ENCODE measurements around the gene FAM234B. TPM values are rescaled to one million over a fixed set of nuclear protein-coding genes. Genes with fewer than 3 reads are reported as not detected.

Gene FAM234B
- total RNA-seq, 4 donors from 2014 or later: 1.8 to 3.5 (median 2.5) TPM

GRCh38 chr12:13093191-13093847 is 49.1 kb downstream of the FAM234B start:
- Histone ChIP-seq H3K4me3 (no peak overlapping the region), H3K27ac (no peak overlapping the region), H3K27me3 (no peaks in the 10 kb centered on the region), H3K36me3 (no peaks in the 10 kb centered on the region), H3K9me3 (no peaks in the 10 kb centered on the region), H3K4me1 (peaks cover 0 to under 1% of the 10 kb centered on the region in 2 donors)
- DNase-seq (no peak), ATAC-seq (no peak)
- in situ Hi-C loops (cut with MboI; ENCODE audit: low sequenced_read_pairs in 4 of 4): loop anchor here in 3 of 4 donors (10.0 to 25.0 kb wide), 3 partner anchors 111 to 181 kb away; no protein-coding TSS in a partner anchor
- no peak for TF ChIP-seq POLR2A (IDR thresholded peaks at IDR 0.05)
- no peak for TF ChIP-seq CTCF (IDR thresholded peaks at IDR 0.05 in 4 of 5, conservative IDR thresholded peaks at IDR 0.05 in 1 of 5)
- intact Hi-C loops (cut with DNase I; ENCODE audit: low total_unique reads): no loop called here

- intact Hi-C loops (cut with DNase I; ENCODE audit: low total_unique reads): no loop called here
- ATAC-seq (no peak), DNase-seq (no peak)
- in situ Hi-C loops (cut with MboI; ENCODE audit: low sequenced_read_pairs in 4 of 4): loop anchor here in 3 of 4 donors (10.0 to 25.0 kb wide), 3 partner anchors 111 to 182 kb away; no protein-coding TSS in a partner anchor
- Histone ChIP-seq H3K36me3 (no peaks in the 10 kb centered on the region), H3K4me3 (no peak overlapping the region), H3K27ac (no peak overlapping the region), H3K9me3 (no peaks in the 10 kb centered on the region), H3K4me1 (peaks cover under 1 to 5% of the 10 kb centered on the region in 2 donors), H3K27me3 (no peaks in the 10 kb centered on the region)
- TF ChIP-seq POLR2A (IDR thresholded peaks at IDR 0.05) (no peak), CTCF (IDR thresholded peaks at IDR 0.05 in 4 of 5, conservative IDR thresholded peaks at IDR 0.05 in 1 of 5) (no peak)
Observed at GRCh38 chr12:13093848-13094220, 49.7 kb downstream of the FAM234B start.

- ATAC-seq (no peak), DNase-seq (no peak)
- in situ Hi-C loops (cut with MboI; ENCODE audit: low sequenced_read_pairs in 4 of 4) (loop anchor here in 3 of 4 donors (10.0 to 25.0 kb wide), 3 partner anchors 110 to 182 kb away; no protein-coding TSS in a partner anchor), intact Hi-C loops (cut with DNase I; ENCODE audit: low total_unique reads) (no loop called here)
- no peaks in the 10 kb centered on the region for H3K36me3 ChIP-seq
- no peak overlapping the region for H3K27ac ChIP-seq
- H3K27me3 ChIP-seq: no peaks in the 10 kb centered on the region
- no peak overlapping the region for H3K4me3 ChIP-seq
- TF ChIP-seq CTCF (IDR thresholded peaks at IDR 0.05 in 4 of 5, conservative IDR thresholded peaks at IDR 0.05 in 1 of 5) (no peak), POLR2A (IDR thresholded peaks at IDR 0.05) (no peak)
- H3K4me1 ChIP-seq: peaks cover 6 to 11% of the 10 kb centered on the region in 2 donors
- H3K9me3 ChIP-seq: no peaks in the 10 kb centered on the region
Observed at GRCh38 chr12:13094367-13094766, 50.2 kb downstream of the FAM234B start.

GRCh38 chr12:13095266-13095995 is 51.2 kb downstream of the FAM234B start:
- no peak for TF ChIP-seq CTCF (IDR thresholded peaks at IDR 0.05 in 4 of 5, conservative IDR thresholded peaks at IDR 0.05 in 1 of 5)
- no peak for TF ChIP-seq POLR2A (IDR thresholded peaks at IDR 0.05)
- intact Hi-C loops (cut with DNase I; ENCODE audit: low total_unique reads) (no loop called here), in situ Hi-C loops (cut with MboI; ENCODE audit: low sequenced_read_pairs in 4 of 4) (loop anchor here (5.0 to 25.0 kb wide), 5 partner anchors 107 to 183 kb away; no protein-coding TSS in a partner anchor)
- Histone ChIP-seq H3K4me3 (no peak overlapping the region), H3K4me1 (peaks cover 16 to 21% of the 10 kb centered on the region in 2 donors), H3K36me3 (no peaks in the 10 kb centered on the region), H3K27me3 (no peaks in the 10 kb centered on the region), H3K9me3 (no peaks in the 10 kb centered on the region), H3K27ac (no peak overlapping the region)
- no peak for DNase-seq
- ATAC-seq: no peak
